Thyroid gland (tissue), 4 donors: ENCODE data around the gene RPS19.

Source experiments
- CTCF ChIP-seq, 6 experiments: fragments of 200-600 bp in 3 of 6; fragments of 450-650 bp in 3 of 6; sonication (generic) in 3 of 6; IDR thresholded peaks; one replicate each; pipeline ENCODE4 v1.5.1; 2016 to 2019; ENCODE audit warnings: antibody characterized with exemption in 6 of 6, mild to moderate bottlenecking in 2 of 6, inconsistent platforms in 1 of 6, moderate library complexity in 1 of 6
- POLR2A ChIP-seq, 2 donors: fragments of 450-650 bp; IDR thresholded peaks; one replicate each; pipeline ENCODE4 v1.6.1; 2017; ENCODE audit warnings: antibody characterized with exemption in 2 of 2, mild to moderate bottlenecking in 2 of 2, moderate library complexity in 1 of 2

DNA sequence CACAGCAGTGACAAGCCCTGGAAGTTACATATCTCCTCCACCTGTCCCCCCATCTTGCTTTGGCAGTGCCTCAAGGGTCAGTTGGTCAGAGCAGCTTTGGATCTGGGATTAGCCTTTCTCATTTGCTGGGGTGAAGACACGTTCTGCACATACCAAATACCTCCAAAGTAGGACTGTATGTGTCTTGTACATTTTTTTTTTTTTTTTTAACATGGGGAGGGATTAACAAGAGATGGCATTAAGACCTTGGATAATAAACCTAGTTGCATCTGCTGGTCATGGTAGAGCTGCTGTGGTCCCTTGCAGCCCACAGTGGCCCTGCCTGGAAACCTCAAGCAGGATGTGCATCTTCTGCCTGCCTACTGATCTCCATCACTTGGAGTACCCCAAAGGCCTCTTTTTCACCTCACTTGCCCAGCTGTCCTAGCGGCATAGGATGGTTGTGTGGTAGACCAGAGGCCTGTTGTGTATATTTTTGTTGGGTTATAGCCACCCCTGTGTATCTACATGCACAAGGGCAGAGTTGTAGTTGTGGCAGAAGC, 2.5 kb downstream of the RPS19 start:
- TF ChIP-seq CTCF (IDR thresholded peaks at IDR 0.05), result no peak
- TF ChIP-seq POLR2A (IDR thresholded peaks at IDR 0.05), result no peak
